ENCODE measurements around the gene NSMF. TPM values are rescaled to one million over a fixed set of nuclear protein-coding genes. Genes with fewer than 3 reads are reported as not detected.
"Not testable (repeated sequence)": the region's sequence is repeated elsewhere in the genome, so short reads cannot be mapped to it uniquely, and the experiment has no call there.

Gene NSMF
- total RNA-seq, 2 donors from 2014 or later = 58.9 to 66.0 TPM

DNA sequence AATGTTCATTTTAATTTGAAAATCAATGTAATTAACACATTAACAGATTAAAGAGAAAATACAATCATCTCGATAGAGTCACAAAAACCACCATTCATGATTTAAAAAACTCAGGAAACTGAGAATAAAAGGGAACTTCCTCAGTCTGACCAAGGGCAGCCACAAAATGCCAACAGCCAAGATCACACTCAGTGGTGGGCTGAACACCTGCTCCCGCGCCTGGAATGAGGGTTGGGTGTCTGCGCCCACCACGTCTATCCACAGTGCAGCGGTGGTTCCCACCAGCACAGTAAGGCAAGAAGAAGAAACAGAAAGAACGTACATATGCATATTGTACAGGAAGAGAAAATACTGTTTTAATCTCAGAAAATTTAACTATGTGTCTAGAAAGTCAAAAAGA, 11.7 kb upstream of the NSMF start:
- H3K36me3 ChIP-seq (ENCODE audit: control insufficient read depth, insufficient read depth, low read length) = no peaks in the 10 kb centered on the region
- H3K27ac Mint-ChIP-seq = no peak overlapping the region
- H3K4me1 Mint-ChIP-seq = no peaks in the 10 kb centered on the region
- H3K27me3 Mint-ChIP-seq (ENCODE audit: insufficient read depth) = peaks cover 3% of the 10 kb centered on the region
- no peak overlapping the region for H3K27ac ChIP-seq (ENCODE audit: low read depth, low read length)
- TF ChIP-seq, protein P1, sequence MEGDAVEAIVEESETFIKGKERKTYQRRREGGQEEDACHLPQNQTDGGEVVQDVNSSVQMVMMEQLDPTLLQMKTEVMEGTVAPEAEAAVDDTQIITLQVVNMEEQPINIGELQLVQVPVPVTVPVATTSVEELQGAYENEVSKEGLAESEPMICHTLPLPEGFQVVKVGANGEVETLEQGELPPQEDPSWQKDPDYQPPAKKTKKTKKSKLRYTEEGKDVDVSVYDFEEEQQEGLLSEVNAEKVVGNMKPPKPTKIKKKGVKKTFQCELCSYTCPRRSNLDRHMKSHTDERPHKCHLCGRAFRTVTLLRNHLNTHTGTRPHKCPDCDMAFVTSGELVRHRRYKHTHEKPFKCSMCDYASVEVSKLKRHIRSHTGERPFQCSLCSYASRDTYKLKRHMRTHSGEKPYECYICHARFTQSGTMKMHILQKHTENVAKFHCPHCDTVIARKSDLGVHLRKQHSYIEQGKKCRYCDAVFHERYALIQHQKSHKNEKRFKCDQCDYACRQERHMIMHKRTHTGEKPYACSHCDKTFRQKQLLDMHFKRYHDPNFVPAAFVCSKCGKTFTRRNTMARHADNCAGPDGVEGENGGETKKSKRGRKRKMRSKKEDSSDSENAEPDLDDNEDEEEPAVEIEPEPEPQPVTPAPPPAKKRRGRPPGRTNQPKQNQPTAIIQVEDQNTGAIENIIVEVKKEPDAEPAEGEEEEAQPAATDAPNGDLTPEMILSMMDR (conservative IDR thresholded peaks at IDR 0.05) = no peak
- 90 to 100% methylated on average over 1 to 6 of the region's 7 CpGs for WGBS, 2 experiments (ENCODE audit: insufficient coverage in 1 of 2, insufficient read length in 1 of 2)
- no peak overlapping the region for H3K4me3 Mint-ChIP-seq
- DNase-seq = no peak
- peaks cover 30% of the 10 kb centered on the region for H3K9me3 Mint-ChIP-seq
- H3K27me3 ChIP-seq (ENCODE audit: control insufficient read depth, insufficient read depth, low read length, poor library complexity, severe bottlenecking) = no peaks in the 10 kb centered on the region
- H3K9ac ChIP-seq (ENCODE audit: extremely low read depth, low read length, poor library complexity, severe bottlenecking) = no peak overlapping the region
- H3K4me1 ChIP-seq (ENCODE audit: control insufficient read depth, insufficient read depth, low read length) = no peaks in the 10 kb centered on the region
- no peak overlapping the region for H3K4me3 ChIP-seq (ENCODE audit: low read length)
- peaks cover 2% of the 10 kb centered on the region for H3K9me3 ChIP-seq (ENCODE audit: control insufficient read depth, low read length)
- peaks cover 2% of the 10 kb centered on the region for H3K36me3 Mint-ChIP-seq (ENCODE audit: low read depth)

DNA sequence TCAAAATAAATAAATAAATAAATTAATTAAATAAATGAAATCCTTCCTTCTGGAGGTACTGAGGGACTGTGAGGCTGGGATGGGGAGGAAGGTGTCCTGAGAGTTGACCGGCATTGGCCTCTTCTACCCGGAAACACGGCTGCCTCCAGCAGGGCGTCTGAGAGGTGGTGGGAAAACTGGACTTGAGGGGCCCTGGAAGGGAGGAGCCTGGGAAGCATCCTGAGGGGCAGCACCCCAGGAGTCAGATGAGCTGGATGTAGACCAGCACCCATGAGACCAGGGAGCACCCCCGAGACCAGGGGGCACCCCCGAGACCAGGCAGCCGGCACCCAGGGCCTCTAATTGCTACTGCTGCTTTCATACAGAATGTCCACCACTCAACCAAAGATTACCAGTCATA, 8.8 kb upstream of the NSMF start:
- H3K4me1 Mint-ChIP-seq = no peaks in the 10 kb centered on the region
- Histone ChIP-seq H3K27me3 (ENCODE audit: control insufficient read depth, insufficient read depth, low read length, poor library complexity, severe bottlenecking) (no peaks in the 10 kb centered on the region), H3K27ac (ENCODE audit: low read depth, low read length) (no peak overlapping the region), H3K9ac (ENCODE audit: extremely low read depth, low read length, poor library complexity, severe bottlenecking) (no peak overlapping the region), H3K4me1 (ENCODE audit: control insufficient read depth, insufficient read depth, low read length) (no peaks in the 10 kb centered on the region), H3K36me3 (ENCODE audit: control insufficient read depth, insufficient read depth, low read length) (no peaks in the 10 kb centered on the region), H3K4me3 (ENCODE audit: low read length) (no peak overlapping the region), H3K9me3 (ENCODE audit: control insufficient read depth, low read length) (no peaks in the 10 kb centered on the region)
- H3K36me3 Mint-ChIP-seq (ENCODE audit: low read depth) = no peaks in the 10 kb centered on the region
- peaks cover 14% of the 10 kb centered on the region for H3K27me3 Mint-ChIP-seq (ENCODE audit: insufficient read depth)
- H3K9me3 Mint-ChIP-seq = peaks cover 4% of the 10 kb centered on the region
- DNase-seq = no peak
- WGBS, 2 experiments (ENCODE audit: insufficient coverage in 1 of 2, insufficient read length in 1 of 2) = 92 to 100% methylated on average over 4 to 7 of the region's 7 CpGs
- no peak overlapping the region for H3K27ac Mint-ChIP-seq
- TF ChIP-seq, protein P1 (conservative IDR thresholded peaks at IDR 0.05) = no peak
- no peak overlapping the region for H3K4me3 Mint-ChIP-seq

DNA sequence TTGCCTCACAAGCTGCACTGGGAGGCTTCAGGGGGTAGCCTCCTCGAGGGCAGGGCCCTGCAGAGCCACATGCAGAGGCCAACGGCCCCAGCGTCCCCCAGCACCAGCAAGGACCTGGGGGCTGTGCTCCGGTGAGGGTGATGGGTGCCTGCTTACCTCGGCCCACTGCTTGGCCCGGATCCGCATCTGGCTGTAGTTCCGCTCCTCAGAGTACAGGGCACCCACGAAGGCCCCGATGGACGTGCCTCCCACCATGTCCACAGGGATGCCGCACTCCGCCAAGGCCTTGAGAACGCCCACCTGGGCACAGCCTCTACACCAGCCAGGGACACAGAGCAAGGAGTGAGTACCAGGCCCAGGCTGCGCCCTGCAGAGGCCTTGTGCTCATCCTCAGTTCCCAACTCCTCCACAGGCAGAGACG, 8.0 kb upstream of the NSMF start:
- no peak overlapping the region for H3K27ac ChIP-seq (ENCODE audit: low read depth, low read length)
- WGBS, 2 experiments (ENCODE audit: insufficient coverage in 1 of 2, insufficient read length in 1 of 2) = 91 to 94% methylated on average over 10 to 16 of the region's 16 CpGs

DNA sequence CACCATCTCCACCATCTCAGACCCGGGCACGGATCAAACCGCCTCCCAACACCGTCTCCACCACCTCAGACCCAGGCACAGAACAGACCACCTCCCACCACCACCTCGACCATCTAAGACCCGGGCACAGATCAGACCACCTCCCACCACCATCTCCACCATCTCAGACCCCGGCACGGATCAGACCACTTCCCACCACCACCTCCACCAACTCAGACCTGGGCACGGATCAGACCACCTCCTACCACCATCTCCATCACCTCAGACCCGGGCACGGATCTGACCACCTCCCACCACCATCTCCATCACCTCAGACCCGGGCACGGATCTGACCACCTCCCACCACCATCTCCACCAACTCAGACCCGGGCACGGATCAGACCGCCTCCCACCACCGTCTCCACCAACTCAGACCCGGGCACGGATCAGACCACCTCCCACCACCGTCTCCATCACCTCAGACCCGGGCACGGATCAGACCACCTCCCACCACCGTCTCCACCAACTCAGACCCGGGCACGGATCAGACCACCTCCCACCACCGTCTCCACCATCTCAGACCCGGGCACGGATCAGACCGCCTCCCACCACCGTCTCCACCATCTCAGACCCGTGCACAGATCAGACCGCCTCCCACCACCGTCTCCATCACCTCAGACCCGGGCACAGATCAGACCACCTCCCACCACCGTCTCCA, 7.4 kb upstream of the NSMF start:
- H3K4me1 ChIP-seq (ENCODE audit: control insufficient read depth, insufficient read depth, low read length); H3K4me3 Mint-ChIP-seq; DNase-seq; H3K9ac ChIP-seq (ENCODE audit: extremely low read depth, low read length, poor library complexity, severe bottlenecking); H3K36me3 Mint-ChIP-seq (ENCODE audit: low read depth); H3K27me3 ChIP-seq (ENCODE audit: control insufficient read depth, insufficient read depth, low read length, poor library complexity, severe bottlenecking); H3K4me1 Mint-ChIP-seq; H3K9me3 ChIP-seq (ENCODE audit: control insufficient read depth, low read length); H3K27ac Mint-ChIP-seq; H3K4me3 ChIP-seq (ENCODE audit: low read length); H3K9me3 Mint-ChIP-seq; H3K36me3 ChIP-seq (ENCODE audit: control insufficient read depth, insufficient read depth, low read length); H3K27ac ChIP-seq (ENCODE audit: low read depth, low read length): not testable (repeated sequence)
- 93 to 100% methylated on average over 3 to 35 of the region's 35 CpGs for WGBS, 2 experiments (ENCODE audit: insufficient coverage in 1 of 2, insufficient read length in 1 of 2)
- H3K27me3 Mint-ChIP-seq (ENCODE audit: insufficient read depth) = peaks cover 22% of the 10 kb centered on the region

More for the DNA sequence above, 8.0 kb upstream of the NSMF start:
- Histone ChIP-seq H3K9ac (ENCODE audit: extremely low read depth, low read length, poor library complexity, severe bottlenecking) (no peak overlapping the region), H3K4me3 (ENCODE audit: low read length) (no peak overlapping the region), H3K9me3 (ENCODE audit: control insufficient read depth, low read length) (no peaks in the 10 kb centered on the region), H3K4me1 (ENCODE audit: control insufficient read depth, insufficient read depth, low read length) (no peaks in the 10 kb centered on the region), H3K27me3 (ENCODE audit: control insufficient read depth, insufficient read depth, low read length, poor library complexity, severe bottlenecking) (no peaks in the 10 kb centered on the region), H3K36me3 (ENCODE audit: control insufficient read depth, insufficient read depth, low read length) (no peaks in the 10 kb centered on the region)
- H3K4me1 Mint-ChIP-seq = no peaks in the 10 kb centered on the region
- H3K9me3 Mint-ChIP-seq = peaks cover 2% of the 10 kb centered on the region
- peaks cover 17% of the 10 kb centered on the region for H3K27me3 Mint-ChIP-seq (ENCODE audit: insufficient read depth)
- H3K36me3 Mint-ChIP-seq (ENCODE audit: low read depth) = no peaks in the 10 kb centered on the region
- TF ChIP-seq, protein P1 (conservative IDR thresholded peaks at IDR 0.05) = no peak
- H3K27ac Mint-ChIP-seq = no peak overlapping the region
- no peak for DNase-seq
- H3K4me3 Mint-ChIP-seq = no peak overlapping the region
